Measurements from ENCODE around the gene HOXA2.

HOXA2 gene

GRCh38 chr7:27078616-27079233, 23.8 kb downstream of the HOXA2 start:
- no peak for DNase-seq (ENCODE audit: low read depth in 2 of 2)

- no peak for DNase-seq (ENCODE audit: low read depth in 2 of 2)
These were observed 29.4 kb downstream of the HOXA2 start for GRCh38 chr7:27073076-27073475.

GRCh38 chr7:27071622-27072390, 30.7 kb downstream of the HOXA2 start:
- no peak for DNase-seq (ENCODE audit: low read depth in 2 of 2)

- DNase-seq (ENCODE audit: low read depth in 2 of 2) = no peak
These were observed 34.2 kb downstream of the HOXA2 start for GRCh38 chr7:27068259-27068658.

- DNase-seq (ENCODE audit: low read depth in 2 of 2) = no peak
These were observed 36.3 kb downstream of the HOXA2 start for GRCh38 chr7:27066148-27066547.

- no peak for DNase-seq (ENCODE audit: low read depth in 2 of 2)
These were observed 36.8 kb downstream of the HOXA2 start for GRCh38 chr7:27065709-27066108.

- no peak for DNase-seq (ENCODE audit: low read depth in 2 of 2)
These were observed 37.8 kb downstream of the HOXA2 start for GRCh38 chr7:27064661-27065060.

- DNase-seq (ENCODE audit: low read depth in 2 of 2) = no peak
These were observed 38.3 kb downstream of the HOXA2 start for GRCh38 chr7:27064159-27064558.

GRCh38 chr7:27062946-27063345, 39.5 kb downstream of the HOXA2 start:
- DNase-seq (ENCODE audit: low read depth in 2 of 2) = no peak

GRCh38 chr7:27053153-27053552, 49.3 kb downstream of the HOXA2 start:
- DNase-seq (ENCODE audit: low read depth in 2 of 2) = no peak

- no peak for DNase-seq (ENCODE audit: low read depth in 2 of 2)
These were observed 51.0 kb downstream of the HOXA2 start for GRCh38 chr7:27051451-27051850.
